Measurements from ENCODE around the gene PCDHB2. TPM values are rescaled to one million over a fixed set of nuclear protein-coding genes. Genes with fewer than 3 reads are reported as not detected.
"Not testable (repeated sequence)": the region's sequence is repeated elsewhere in the genome, so short reads cannot be mapped to it uniquely, and the experiment has no call there.

The PCDHB2 gene
- total and polyA plus RNA-seq, 11 donors, result 0.50 to 4.3 (median 2.3) TPM

- intact Hi-C loops (cut with DNase I), result loop anchor here in 1 of 10 donors (5.0 kb wide), 1 partner anchor 462 kb away; no protein-coding TSS in a partner anchor
- 17 to 28% (median 20%) methylated on average over 19 of the region's 19 CpGs for WGBS, 4 donors
- ATAC-seq (peak in 3 of 4 donors; percentile 55 to 72 (median 65)), DNase-seq (peak in 4 of 5 donors; percentile 20 to 71 (median 62))
- Histone ChIP-seq H3K27ac (peak within 1 kb of the TSS in 3 of 12 donors; percentile 35 to 54 (median 37)), H3K36me3 (no peaks in the 10 kb centered on the region), H3K9me3 (peaks cover 0 to 58% (median 20%) of the 10 kb centered on the region in 12 donors), H3K27me3 (peaks cover 0 to 36% (median 10%) of the 10 kb centered on the region in 9 donors), H3K4me3 (peak within 1 kb of the TSS in 11 of 12 donors; percentile 0 to 59 (median 41)), H3K4me1 (no peaks in the 10 kb centered on the region)
- TF ChIP-seq, protein P1, sequence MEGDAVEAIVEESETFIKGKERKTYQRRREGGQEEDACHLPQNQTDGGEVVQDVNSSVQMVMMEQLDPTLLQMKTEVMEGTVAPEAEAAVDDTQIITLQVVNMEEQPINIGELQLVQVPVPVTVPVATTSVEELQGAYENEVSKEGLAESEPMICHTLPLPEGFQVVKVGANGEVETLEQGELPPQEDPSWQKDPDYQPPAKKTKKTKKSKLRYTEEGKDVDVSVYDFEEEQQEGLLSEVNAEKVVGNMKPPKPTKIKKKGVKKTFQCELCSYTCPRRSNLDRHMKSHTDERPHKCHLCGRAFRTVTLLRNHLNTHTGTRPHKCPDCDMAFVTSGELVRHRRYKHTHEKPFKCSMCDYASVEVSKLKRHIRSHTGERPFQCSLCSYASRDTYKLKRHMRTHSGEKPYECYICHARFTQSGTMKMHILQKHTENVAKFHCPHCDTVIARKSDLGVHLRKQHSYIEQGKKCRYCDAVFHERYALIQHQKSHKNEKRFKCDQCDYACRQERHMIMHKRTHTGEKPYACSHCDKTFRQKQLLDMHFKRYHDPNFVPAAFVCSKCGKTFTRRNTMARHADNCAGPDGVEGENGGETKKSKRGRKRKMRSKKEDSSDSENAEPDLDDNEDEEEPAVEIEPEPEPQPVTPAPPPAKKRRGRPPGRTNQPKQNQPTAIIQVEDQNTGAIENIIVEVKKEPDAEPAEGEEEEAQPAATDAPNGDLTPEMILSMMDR (IDR thresholded peaks at IDR 0.05), result peak; percentile 8 to 58 (median 44)
- TF ChIP-seq POLR2A (IDR thresholded peaks at IDR 0.05), result no peak
These were observed 5.9 kb downstream of the PCDHB2 start, which contains the start of gene PCDHB3 for GRCh38 chr5:141100243-141100805. TSS of gene PCDHB3 (plus strand) at chr5:141100473. CDS start at chr5:141100650, 177 bp downstream.

DNA sequence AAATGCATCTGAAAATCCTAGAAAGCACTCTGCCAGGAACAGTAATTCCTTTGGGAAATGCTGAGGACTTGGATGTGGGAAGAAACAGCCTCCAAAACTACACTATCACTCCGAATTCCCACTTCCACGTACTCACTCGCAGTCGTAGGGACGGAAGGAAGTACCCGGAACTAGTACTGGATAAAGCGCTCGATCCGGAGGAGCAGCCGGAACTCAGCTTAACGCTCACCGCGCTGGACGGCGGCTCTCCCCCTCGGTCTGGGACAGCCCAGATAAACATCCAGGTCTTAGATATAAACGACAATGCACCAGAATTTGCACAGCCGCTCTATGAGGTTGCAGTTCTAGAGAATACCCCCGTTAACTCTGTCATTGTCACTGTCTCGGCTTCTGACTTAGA, 6.6 kb downstream of the PCDHB2 start:
- Histone ChIP-seq H3K4me3 (peak overlapping the region in 11 of 12 donors; percentile 0 to 59 (median 41)), H3K36me3 (no peaks in the 10 kb centered on the region), H3K9me3 (peaks cover 0 to 58% (median 15%) of the 10 kb centered on the region in 12 donors), H3K27ac (no peak overlapping the region), H3K27me3 (peaks cover 0 to 36% (median 7%) of the 10 kb centered on the region in 9 donors), H3K4me1 (no peaks in the 10 kb centered on the region)
- no peak for DNase-seq
- intact Hi-C loops (cut with DNase I), result loop anchor here in 1 of 10 donors (5.0 kb wide), 1 partner anchor 461 kb away; no protein-coding TSS in a partner anchor
- TF ChIP-seq POLR2A (IDR thresholded peaks at IDR 0.05), result no peak
- TF ChIP-seq, protein P1 (IDR thresholded peaks at IDR 0.05), result no peak
- peak in 2 of 4 donors; percentile 54 to 61 for ATAC-seq
- 31 to 46% (median 37%) methylated on average over 19 to 20 of the region's 20 CpGs for WGBS, 4 donors

- ATAC-seq, H3K4me1 ChIP-seq, H3K27ac ChIP-seq, H3K4me3 ChIP-seq, DNase-seq, H3K36me3 ChIP-seq: not testable (repeated sequence)
- H3K9me3 ChIP-seq, result peaks cover 0 to 61% (median 15%) of the 10 kb centered on the region in 12 donors
- intact Hi-C loops (cut with DNase I), result loop anchor here in 1 of 10 donors (5.0 kb wide), 1 partner anchor 460 kb away; no protein-coding TSS in a partner anchor
- 33 to 52% (median 38%) methylated on average over 10 to 39 of the region's 39 CpGs for WGBS, 4 donors
- peaks cover 0 to 36% (median 7%) of the 10 kb centered on the region in 9 donors for H3K27me3 ChIP-seq
These were observed 7.7 kb downstream of the PCDHB2 start for GRCh38 chr5:141102070-141102469.

DNA sequence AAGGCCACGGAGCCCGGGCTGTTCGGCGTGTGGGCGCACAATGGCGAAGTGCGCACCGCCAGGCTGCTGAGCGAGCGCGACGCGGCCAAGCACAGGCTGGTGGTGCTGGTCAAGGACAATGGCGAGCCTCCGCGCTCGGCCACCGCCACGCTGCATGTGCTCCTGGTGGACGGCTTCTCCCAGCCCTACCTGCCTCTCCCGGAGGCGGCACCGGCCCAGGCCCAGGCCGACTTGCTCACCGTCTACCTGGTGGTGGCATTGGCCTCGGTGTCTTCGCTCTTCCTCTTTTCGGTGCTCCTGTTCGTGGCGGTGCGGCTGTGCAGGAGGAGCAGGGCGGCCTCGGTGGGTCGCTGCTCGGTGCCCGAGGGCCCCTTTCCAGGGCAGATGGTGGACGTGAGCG, 8.1 kb downstream of the PCDHB2 start:
- peaks cover 0 to 36% (median 7%) of the 10 kb centered on the region in 9 donors for H3K27me3 ChIP-seq
- H3K4me1 ChIP-seq, H3K27ac ChIP-seq, H3K36me3 ChIP-seq, H3K4me3 ChIP-seq, DNase-seq, ATAC-seq: not testable (repeated sequence)
- H3K9me3 ChIP-seq, result peaks cover 0 to 62% (median 17%) of the 10 kb centered on the region in 12 donors
- WGBS, 4 donors, result 20 to 48% (median 33%) methylated on average over 2 to 36 of the region's 38 CpGs
- intact Hi-C loops (cut with DNase I), result loop anchor here in 1 of 10 donors (5.0 kb wide), 1 partner anchor 460 kb away; no protein-coding TSS in a partner anchor

GRCh38 chr5:141105350-141105749, 10.9 kb downstream of the PCDHB2 start:
- no peak for ATAC-seq

More at GRCh38 chr5:141105350-141105749, 10.9 kb downstream of the PCDHB2 start:
- Histone ChIP-seq H3K4me1 (no peaks in the 10 kb centered on the region), H3K36me3 (no peaks in the 10 kb centered on the region), H3K27me3 (peaks cover 0 to 23% (median 6%) of the 10 kb centered on the region in 9 donors), H3K9me3 (peaks cover 0 to 62% (median 13%) of the 10 kb centered on the region in 12 donors), H3K27ac (no peak overlapping the region), H3K4me3 (no peak overlapping the region)
- WGBS, 4 donors, result 58 to 90% (median 82%) methylated on average over 2 of the region's 2 CpGs
- no peak for DNase-seq
- TF ChIP-seq, protein P1 (IDR thresholded peaks at IDR 0.05), result no peak
- no peak for TF ChIP-seq POLR2A (IDR thresholded peaks at IDR 0.05)
- intact Hi-C loops (cut with DNase I), result no loop called here

Data from heart left ventricle (tissue), 16 donors.